PFSK-1 (cell line): ENCODE measurements around the gene AOAH.

Source experiments
- FOXP2 ChIP-seq: optimal IDR thresholded peaks from 2 replicates; pipeline ENCODE3; 2011; ENCODE audit warnings: borderline replicate concordance, control low read depth, inconsistent platforms; ENCODE audit not compliant: insufficient read depth; ENCODE audit errors: extremely low read length, extremely low read depth
- POLR2AphosphoS5 ChIP-seq: IDR thresholded peaks from 2 replicates; pipeline ENCODE4 v1.6.1; 2012; ENCODE audit warnings: low read depth, mild to moderate bottlenecking, control low read depth, low read length, moderate library complexity
- REST ChIP-seq, 2 experiments: IDR thresholded peaks; 2 replicates each; pipeline versions ENCODE4 v1.6.1 to v1.8.0; 2011 to 2012; ENCODE audit warnings: low read depth in 2 of 2, low read length in 2 of 2, control low read depth in 1 of 2, inconsistent platforms in 1 of 2, mild to moderate bottlenecking in 1 of 2, moderate library complexity in 1 of 2; ENCODE audit not compliant: insufficient read depth in 1 of 2
- SIN3A ChIP-seq: IDR thresholded peaks from 2 replicates; pipeline ENCODE4 v1.6.1; 2012; ENCODE audit warnings: mild to moderate bottlenecking, low read length, moderate library complexity, borderline replicate concordance; ENCODE audit not compliant: insufficient read depth
- TAF1 ChIP-seq: IDR thresholded peaks from 2 replicates; pipeline ENCODE4 v1.6.1; 2012; ENCODE audit warnings: low read length, control low read depth, borderline replicate concordance; ENCODE audit not compliant: insufficient read depth

AOAH gene

GRCh38 chr7:36633377-36633776, 90.9 kb downstream of the AOAH start:
- TF ChIP-seq POLR2AphosphoS5 = no peak
- TF ChIP-seq SIN3A = no peak
- no peak for TF ChIP-seq FOXP2
- no peak for TF ChIP-seq TAF1
- no peak for TF ChIP-seq REST (IDR thresholded peaks at IDR 0.05; ENCODE audit: insufficient read depth in 1 of 2, low read depth in 2 of 2, low read length in 2 of 2)

GRCh38 chr7:36630112-36630650, 94.1 kb downstream of the AOAH start:
- TF ChIP-seq FOXP2 (no peak), SIN3A (no peak), TAF1 (no peak), POLR2AphosphoS5 (no peak), REST (IDR thresholded peaks at IDR 0.05; ENCODE audit: insufficient read depth in 1 of 2, low read depth in 2 of 2, low read length in 2 of 2) (no peak)

DNA sequence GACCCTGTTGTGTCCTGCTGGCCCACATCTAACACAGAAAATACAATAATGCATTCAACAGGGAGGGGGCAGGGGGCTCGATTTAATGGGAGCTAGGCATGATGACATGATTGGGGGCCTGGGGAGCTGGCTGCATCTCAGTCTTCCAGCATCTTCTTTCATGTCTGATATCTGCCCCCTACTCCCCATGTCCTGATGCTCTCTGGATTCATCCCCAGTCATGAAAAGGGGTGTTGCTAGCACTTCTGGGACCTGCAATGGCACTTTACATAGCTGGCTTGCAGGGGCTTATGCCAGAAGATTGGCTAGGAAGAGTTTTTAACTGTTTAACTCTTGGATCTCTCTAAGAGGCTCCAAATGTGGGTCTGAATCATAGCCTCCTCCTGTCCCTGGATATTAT, 94.9 kb downstream of the AOAH start:
- no peak for TF ChIP-seq TAF1
- TF ChIP-seq SIN3A = no peak
- no peak for TF ChIP-seq POLR2AphosphoS5
- TF ChIP-seq FOXP2 = no peak
- TF ChIP-seq REST (IDR thresholded peaks at IDR 0.05; ENCODE audit: insufficient read depth in 1 of 2, low read depth in 2 of 2, low read length in 2 of 2) = no peak

DNA sequence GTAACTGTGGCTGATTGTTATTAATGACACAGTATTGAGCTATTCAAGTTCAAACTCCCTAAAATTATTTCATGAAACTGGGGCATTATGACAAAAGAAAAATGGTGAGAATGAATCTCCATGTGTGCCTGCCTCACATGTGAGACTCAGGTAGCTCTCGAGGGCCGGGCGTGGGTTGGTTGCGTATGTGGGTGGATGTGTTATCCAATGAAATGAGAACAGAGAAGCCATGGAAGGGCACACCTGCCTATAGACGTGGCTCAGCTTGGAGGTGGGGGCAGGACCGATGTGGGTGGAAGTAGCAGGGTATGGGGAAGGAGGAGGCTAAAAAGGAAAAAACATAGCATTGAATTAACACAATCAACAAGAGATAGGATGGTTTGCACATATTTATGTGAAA, 96.5 kb downstream of the AOAH start:
- TF ChIP-seq SIN3A (no peak), TAF1 (no peak), FOXP2 (no peak), POLR2AphosphoS5 (no peak), REST (IDR thresholded peaks at IDR 0.05; ENCODE audit: insufficient read depth in 1 of 2, low read depth in 2 of 2, low read length in 2 of 2) (no peak)

GRCh38 chr7:36626111-36626510, 98.2 kb downstream of the AOAH start:
- TF ChIP-seq REST (IDR thresholded peaks at IDR 0.05; ENCODE audit: insufficient read depth in 1 of 2, low read depth in 2 of 2, low read length in 2 of 2) (no peak), POLR2AphosphoS5 (no peak), FOXP2 (no peak), SIN3A (no peak)
